SU-DHL-6 (cell line): ENCODE data around the gene PIK3C2G.
"Not testable (repeated sequence)": the region's sequence is repeated elsewhere in the genome, so short reads cannot be mapped to it uniquely, and the experiment has no call there.

Experiments
- H2AFZ ChIP-seq: fragments of 200-600 bp; sonication (generic); 2 replicates; pipeline ENCODE4 v1.6.1; 2014; ENCODE audit warnings: low read depth, mild to moderate bottlenecking, moderate library complexity, mixed read lengths, antibody characterized with exemption, low read length; ENCODE audit not compliant: severe bottlenecking
- H3F3A ChIP-seq: fragments of 200-600 bp; shearing (Covaris generic); 2 replicates; pipeline ENCODE4 v1.6.0; 2016; ENCODE audit warnings: antibody characterized with exemption, mild to moderate bottlenecking; ENCODE audit not compliant: insufficient read depth
- H3K27ac ChIP-seq: fragments of 200-600 bp; sonication (generic); 2 replicates; pipeline ENCODE4 v1.5.1; 2016; ENCODE audit warnings: low read depth, mild to moderate bottlenecking, low read length, moderate library complexity, mixed read lengths
- H3K27me3 ChIP-seq: fragments of 200-600 bp; sonication (generic), shearing (Covaris generic); 2 replicates; pipeline ENCODE4 v1.6.0; 2014; ENCODE audit warnings: mild to moderate bottlenecking, low read length
- H3K36me3 ChIP-seq: fragments of 200-600 bp; sonication (generic); 2 replicates; pipeline ENCODE4 v1.6.1; 2014; ENCODE audit warnings: mild to moderate bottlenecking, low read length, mixed read lengths
- H3K4me2 ChIP-seq: fragments of 300-600, 200-600 bp; shearing (Covaris generic), sonication (generic); 2 replicates; pipeline ENCODE4 v1.6.0; 2014; ENCODE audit warnings: low read length, low read depth, mild to moderate bottlenecking; ENCODE audit not compliant: poor library complexity, severe bottlenecking
- H3K4me3 ChIP-seq: fragments of 200-600 bp; sonication (generic); 2 replicates; pipeline ENCODE4 v1.5.1; 2014; ENCODE audit warnings: antibody characterized with exemption, low read length, mild to moderate bottlenecking, mixed read lengths; ENCODE audit not compliant: insufficient read depth, poor library complexity, severe bottlenecking
- H3K79me2 ChIP-seq: fragments of 200-600 bp; sonication (generic); 2 replicates; pipeline ENCODE4 v1.6.1; 2014; ENCODE audit warnings: mild to moderate bottlenecking, low read length, moderate library complexity; ENCODE audit not compliant: insufficient read depth
- H3K9ac ChIP-seq: fragments of 200-600 bp; sonication (generic); 2 replicates; pipeline ENCODE4 v1.7.0; 2014; ENCODE audit warnings: mild to moderate bottlenecking, low read length
- H3K9me2 ChIP-seq: fragments of 200-600 bp; sonication (generic); replicated peaks from 2 replicates; pipeline ENCODE4 v1.6.1; 2014; ENCODE audit warnings: low read length; ENCODE audit not compliant: insufficient read depth
- H3K9me3 ChIP-seq: fragments of 200-600 bp; sonication (generic); 2 replicates; pipeline ENCODE4 v1.6.1; 2014; ENCODE audit warnings: low read length, mixed read lengths; ENCODE audit not compliant: insufficient read depth
- H4K20me1 ChIP-seq: fragments of 200-600 bp; sonication (generic); 2 replicates; pipeline ENCODE4 v1.6.1; 2014; ENCODE audit warnings: low read depth, mild to moderate bottlenecking, antibody characterized with exemption, low read length, moderate library complexity, mixed read lengths
- CTCF ChIP-seq: fragments of 200-600 bp; sonication (generic); IDR thresholded peaks from one replicate; pipeline ENCODE4 v1.5.1; 2017; ENCODE audit warnings: antibody characterized with exemption, mild to moderate bottlenecking, low read length, moderate library complexity; ENCODE audit not compliant: insufficient read depth, poor library complexity, severe bottlenecking
- EZH2phosphoT487 ChIP-seq: fragments of 200-600 bp; sonication (generic), shearing (Covaris generic); conservative IDR thresholded peaks from 2 replicates; pipeline ENCODE4 v1.6.1; 2018; ENCODE audit warnings: mild to moderate bottlenecking, antibody characterized with exemption, low read length, moderate library complexity, mixed read lengths

The PIK3C2G gene

DNA sequence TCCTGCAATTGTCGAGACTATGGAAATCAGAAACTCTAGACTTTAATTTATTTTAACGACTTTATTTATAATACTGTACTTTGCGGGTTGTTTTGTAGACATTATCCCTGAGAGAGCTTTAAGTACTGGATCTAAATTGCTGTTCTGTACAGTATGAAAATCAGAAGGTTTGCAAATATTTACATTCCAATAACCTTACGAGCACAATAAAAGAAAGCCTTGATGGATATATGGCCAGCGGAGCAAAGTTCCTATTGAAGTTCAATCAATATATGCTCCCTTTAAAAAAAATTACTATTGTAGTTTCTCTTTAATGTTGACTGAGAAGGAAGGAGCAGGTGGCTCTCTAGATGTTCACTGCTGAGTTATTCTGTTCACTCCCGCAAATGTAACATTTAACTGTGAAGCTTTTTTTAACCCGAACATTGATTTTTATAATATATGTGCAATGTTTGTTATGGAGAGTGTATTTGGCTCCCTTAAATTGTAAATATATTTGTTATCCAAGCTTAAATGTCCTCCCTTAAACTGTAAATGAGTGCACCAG lies 241.2 kb downstream of the PIK3C2G start:
- H3K4me2 ChIP-seq = no peak overlapping the region
- H3K9me2 ChIP-seq = no peaks in the 10 kb centered on the region
- H3K9ac ChIP-seq = no peak overlapping the region
- no peak overlapping the region for H3K27ac ChIP-seq
- no peak overlapping the region for H3K4me3 ChIP-seq
- no peaks in the 10 kb centered on the region for H3K27me3 ChIP-seq
- H2AFZ ChIP-seq = no peak overlapping the region
- H3F3A ChIP-seq = no peaks in the 10 kb centered on the region
- no peaks in the 10 kb centered on the region for H4K20me1 ChIP-seq
- no peaks in the 10 kb centered on the region for H3K79me2 ChIP-seq
- no peaks in the 10 kb centered on the region for H3K36me3 ChIP-seq
- H3K9me3 ChIP-seq = no peaks in the 10 kb centered on the region
- TF ChIP-seq EZH2phosphoT487 (no peak), CTCF (no peak)

DNA sequence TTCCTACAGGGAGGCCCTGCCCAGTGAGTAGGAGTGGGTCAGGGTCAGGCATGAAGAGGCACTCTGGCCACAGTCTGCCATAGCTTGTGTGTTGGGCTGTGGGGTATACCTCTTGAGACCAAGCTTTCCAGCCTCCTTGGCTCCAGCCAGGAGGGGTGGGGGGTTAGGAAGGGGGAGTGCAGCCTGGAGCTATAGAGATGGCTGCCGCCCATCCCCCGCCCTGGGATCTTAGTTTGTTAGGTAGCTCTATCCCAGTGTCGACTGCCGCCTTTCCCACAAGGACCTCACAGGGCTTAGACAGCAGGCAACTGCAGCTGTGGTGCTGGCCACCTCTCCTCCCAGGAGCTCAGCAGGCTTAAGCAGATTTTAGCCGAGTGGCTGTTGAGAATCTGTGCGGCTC lies 260.1 kb downstream of the PIK3C2G start:
- no peak overlapping the region for H3K4me2 ChIP-seq

DNA sequence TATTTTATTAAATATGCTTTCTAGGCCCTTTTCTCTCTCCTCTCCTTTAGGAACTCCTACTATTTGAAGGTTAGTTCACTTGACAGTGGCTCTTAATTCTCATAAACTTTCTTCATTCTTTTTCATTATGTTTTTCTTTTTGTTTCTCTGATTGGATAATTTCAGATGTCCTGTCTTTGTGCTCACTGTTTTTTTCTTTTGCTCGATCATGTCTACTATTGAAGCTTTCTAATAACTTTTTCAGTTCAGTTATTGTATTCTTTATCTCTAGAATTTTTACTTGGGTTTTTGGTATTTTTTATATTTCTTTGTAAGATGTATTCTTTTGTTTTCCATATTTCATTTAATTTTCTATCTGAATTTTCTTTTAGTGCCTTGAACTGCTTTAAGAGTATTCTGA lies 261.5 kb downstream of the PIK3C2G start:
- Histone ChIP-seq H3K9me2 (no peaks in the 10 kb centered on the region), H3K9ac (no peak overlapping the region), H3K9me3 (no peaks in the 10 kb centered on the region), H3K27me3 (no peaks in the 10 kb centered on the region), H3K4me3 (no peak overlapping the region), H3K4me2 (no peak overlapping the region), H3F3A (no peaks in the 10 kb centered on the region), H3K27ac (no peak overlapping the region), H3K79me2 (no peaks in the 10 kb centered on the region), H3K36me3 (no peaks in the 10 kb centered on the region), H4K20me1 (no peaks in the 10 kb centered on the region), H2AFZ (no peak overlapping the region)
- TF ChIP-seq EZH2phosphoT487 (no peak), CTCF (no peak)

More for the DNA sequence above, 260.1 kb downstream of the PIK3C2G start:
- H3K27me3 ChIP-seq = no peaks in the 10 kb centered on the region
- no peak overlapping the region for H3K4me3 ChIP-seq
- H3K9ac ChIP-seq = no peak overlapping the region
- TF ChIP-seq EZH2phosphoT487 = no peak
- no peak for TF ChIP-seq CTCF
- H3K9me2 ChIP-seq = no peaks in the 10 kb centered on the region
- no peak overlapping the region for H3K27ac ChIP-seq
- H3K36me3 ChIP-seq = no peaks in the 10 kb centered on the region
- H3K9me3 ChIP-seq = no peaks in the 10 kb centered on the region
- H3K79me2 ChIP-seq = no peaks in the 10 kb centered on the region
- no peaks in the 10 kb centered on the region for H4K20me1 ChIP-seq
- no peak overlapping the region for H2AFZ ChIP-seq
- H3F3A ChIP-seq = no peaks in the 10 kb centered on the region

- H3K4me2 ChIP-seq, H4K20me1 ChIP-seq, H3K27me3 ChIP-seq, H3K9ac ChIP-seq, H3K36me3 ChIP-seq, H3K9me2 ChIP-seq, H3K27ac ChIP-seq, H3F3A ChIP-seq, H2AFZ ChIP-seq, H3K79me2 ChIP-seq, H3K4me3 ChIP-seq, H3K9me3 ChIP-seq: not testable (repeated sequence)
Measured at GRCh38 chr12:18542497-18542896, 281.2 kb downstream of the PIK3C2G start.
